BJ (cell line): ENCODE results near the gene NUAK2. TPM values are rescaled to one million over a fixed set of nuclear protein-coding genes. Genes with fewer than 3 reads are reported as not detected.

ENCODE experiments used
- CTCF ChIA-PET: fragments of 350-600 bp; formaldehyde crosslinking; extraction: SDS; loops from one replicate; lab custom pipeline; 2021; ENCODE audit warnings: antibody characterized with exemption, inconsistent platforms; lab: Yijun Ruan, JAX
- POLR2A ChIA-PET: fragments of 300-600 bp; sonication (Branson Sonifier 250); formaldehyde crosslinking; extraction: SDS; loops from one replicate; lab custom pipeline; 2021; ENCODE audit warnings: antibody characterized with exemption; lab: Charles Lee
- DNase-seq: peaks from one replicate; pipeline ENCODE4 v3.0.0-alpha.2; 2011; ENCODE audit warnings: low read depth
- H3K27me3 ChIP-seq: 2 replicates; pipeline ENCODE4 v1.6.0; 2011; ENCODE audit warnings: low read length; ENCODE audit not compliant: control insufficient read depth, insufficient read depth
- H3K36me3 ChIP-seq: 2 replicates; pipeline ENCODE4 v1.5.1; 2011; ENCODE audit warnings: low read length; ENCODE audit not compliant: control insufficient read depth, insufficient read depth
- H3K4me3 ChIP-seq: 2 replicates; pipeline ENCODE4 v1.5.1; 2011; ENCODE audit warnings: low read depth, mild to moderate bottlenecking, control low read depth, low read length
- polyA plus RNA-seq: library from polyadenylated mRNA; depleted of rRNA; stranded (reverse); fragments of >200 nt; gene quantifications from 2 replicates; pipeline ENCODE4 v1.2.3, GENCODE V29; 2011
- TF ChIP-seq, protein P1 (sequence below): IDR thresholded peaks from 2 replicates; pipeline ENCODE4 v1.5.1; 2011; ENCODE audit warnings: low read depth, mild to moderate bottlenecking, control low read depth, inconsistent platforms, low read length, moderate library complexity; ENCODE audit not compliant: insufficient read depth

The NUAK2 gene
- polyA plus RNA-seq, 1 experiment = 5.8 TPM

DNA sequence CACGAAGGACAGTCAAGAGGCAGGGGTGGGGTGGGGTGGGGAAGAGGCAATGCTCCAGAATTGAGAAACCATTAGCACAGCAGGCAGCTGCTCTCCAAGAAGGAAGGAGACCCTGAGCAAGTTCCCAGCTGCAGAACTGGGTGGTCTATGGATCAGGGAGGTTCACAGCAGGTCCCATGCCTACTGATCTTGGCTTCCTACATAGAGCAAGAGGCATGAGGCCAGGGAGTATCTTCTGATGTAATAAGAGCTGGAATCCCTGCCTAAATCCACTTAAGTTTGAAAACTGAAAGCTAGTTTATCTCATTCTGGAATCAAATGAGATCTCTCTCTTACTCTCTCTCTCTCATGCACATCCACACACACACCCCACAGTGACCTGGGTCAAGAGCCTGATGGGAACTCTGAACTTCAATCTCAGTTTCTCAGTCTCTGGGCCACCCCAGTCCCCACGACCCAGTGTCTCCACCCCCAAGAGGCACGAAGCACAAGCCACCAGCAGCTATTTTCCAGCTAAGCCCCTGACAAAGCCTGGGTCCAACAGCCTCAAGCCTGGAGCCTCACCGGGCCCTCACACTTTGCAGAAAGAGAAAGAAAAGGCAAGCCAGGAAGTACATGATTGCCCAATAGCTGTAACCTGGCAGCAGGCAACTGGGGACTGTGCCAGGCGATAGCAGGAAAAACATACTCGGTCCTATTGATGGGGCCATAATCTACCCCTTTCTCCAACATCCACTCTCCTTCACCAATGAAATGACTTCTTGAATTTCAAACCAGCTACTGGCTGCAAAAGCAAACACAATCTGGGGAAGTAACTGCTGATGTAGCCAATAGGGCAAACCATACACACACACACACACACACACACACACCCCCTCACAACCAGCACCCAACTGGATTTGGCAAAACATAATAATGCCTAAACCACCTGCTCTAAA lies 2.2 kb downstream of the NUAK2 start:
- CTCF ChIA-PET = interaction anchor here (0.8 to 22.5 kb wide), 6 partner anchors 8 to 46 kb away, joined by 3 to 679 read pairs (median 4); no protein-coding TSS in a partner anchor
- no peaks in the 10 kb centered on the region for H3K36me3 ChIP-seq
- H3K4me3 ChIP-seq = peak overlapping the region; percentile 25; the same call in 1 of the 2 replicates
- no peak for DNase-seq
- POLR2A ChIA-PET = no interaction called here
- TF ChIP-seq, protein P1, sequence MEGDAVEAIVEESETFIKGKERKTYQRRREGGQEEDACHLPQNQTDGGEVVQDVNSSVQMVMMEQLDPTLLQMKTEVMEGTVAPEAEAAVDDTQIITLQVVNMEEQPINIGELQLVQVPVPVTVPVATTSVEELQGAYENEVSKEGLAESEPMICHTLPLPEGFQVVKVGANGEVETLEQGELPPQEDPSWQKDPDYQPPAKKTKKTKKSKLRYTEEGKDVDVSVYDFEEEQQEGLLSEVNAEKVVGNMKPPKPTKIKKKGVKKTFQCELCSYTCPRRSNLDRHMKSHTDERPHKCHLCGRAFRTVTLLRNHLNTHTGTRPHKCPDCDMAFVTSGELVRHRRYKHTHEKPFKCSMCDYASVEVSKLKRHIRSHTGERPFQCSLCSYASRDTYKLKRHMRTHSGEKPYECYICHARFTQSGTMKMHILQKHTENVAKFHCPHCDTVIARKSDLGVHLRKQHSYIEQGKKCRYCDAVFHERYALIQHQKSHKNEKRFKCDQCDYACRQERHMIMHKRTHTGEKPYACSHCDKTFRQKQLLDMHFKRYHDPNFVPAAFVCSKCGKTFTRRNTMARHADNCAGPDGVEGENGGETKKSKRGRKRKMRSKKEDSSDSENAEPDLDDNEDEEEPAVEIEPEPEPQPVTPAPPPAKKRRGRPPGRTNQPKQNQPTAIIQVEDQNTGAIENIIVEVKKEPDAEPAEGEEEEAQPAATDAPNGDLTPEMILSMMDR = no peak
- H3K27me3 ChIP-seq = no peaks in the 10 kb centered on the region

DNA sequence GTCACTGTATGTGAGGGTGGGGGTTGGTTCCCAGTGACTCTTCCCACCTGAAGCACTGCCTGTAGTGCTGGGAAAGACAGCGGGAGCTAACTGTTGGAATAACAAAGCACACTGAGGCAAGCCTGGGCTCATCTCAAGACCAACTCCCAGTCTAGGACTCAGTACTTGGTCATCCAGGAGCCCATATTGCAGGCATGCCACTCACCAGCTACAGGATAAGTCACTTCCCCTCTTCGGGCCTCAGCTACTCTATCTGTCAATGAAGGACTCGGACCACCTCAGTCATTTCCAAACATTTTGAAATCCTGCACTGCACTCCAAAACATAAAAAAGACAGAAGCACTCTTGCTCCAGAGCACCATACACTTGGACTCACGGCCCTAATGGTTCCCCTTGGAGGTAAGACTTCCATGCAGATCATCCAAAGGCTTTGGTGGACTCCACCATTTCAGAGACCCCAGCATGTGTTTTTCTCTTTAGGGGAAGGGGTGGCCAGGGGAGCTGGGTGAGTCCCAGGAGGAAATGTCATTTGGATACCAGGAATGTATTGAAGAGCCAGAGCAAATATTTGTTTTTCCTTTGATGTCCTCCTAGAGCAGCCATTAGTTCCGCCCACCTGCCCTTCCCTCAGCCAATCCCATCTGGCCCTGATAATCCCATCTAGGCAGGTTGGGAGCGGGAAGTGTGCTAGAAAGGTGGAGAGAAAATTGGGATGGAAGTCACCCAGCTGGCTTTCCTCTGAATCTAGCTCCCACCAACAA lies 3.1 kb downstream of the NUAK2 start:
- POLR2A ChIA-PET = no interaction called here
- CTCF ChIA-PET = interaction anchor here (1.1 to 22.5 kb wide), 6 partner anchors 9 to 45 kb away, joined by 3 to 679 read pairs (median 3); no protein-coding TSS in a partner anchor
- Histone ChIP-seq H3K27me3 (no peaks in the 10 kb centered on the region), H3K36me3 (no peaks in the 10 kb centered on the region), H3K4me3 (no peak overlapping the region)
- DNase-seq = no peak
- TF ChIP-seq, protein P1 = no peak

DNA sequence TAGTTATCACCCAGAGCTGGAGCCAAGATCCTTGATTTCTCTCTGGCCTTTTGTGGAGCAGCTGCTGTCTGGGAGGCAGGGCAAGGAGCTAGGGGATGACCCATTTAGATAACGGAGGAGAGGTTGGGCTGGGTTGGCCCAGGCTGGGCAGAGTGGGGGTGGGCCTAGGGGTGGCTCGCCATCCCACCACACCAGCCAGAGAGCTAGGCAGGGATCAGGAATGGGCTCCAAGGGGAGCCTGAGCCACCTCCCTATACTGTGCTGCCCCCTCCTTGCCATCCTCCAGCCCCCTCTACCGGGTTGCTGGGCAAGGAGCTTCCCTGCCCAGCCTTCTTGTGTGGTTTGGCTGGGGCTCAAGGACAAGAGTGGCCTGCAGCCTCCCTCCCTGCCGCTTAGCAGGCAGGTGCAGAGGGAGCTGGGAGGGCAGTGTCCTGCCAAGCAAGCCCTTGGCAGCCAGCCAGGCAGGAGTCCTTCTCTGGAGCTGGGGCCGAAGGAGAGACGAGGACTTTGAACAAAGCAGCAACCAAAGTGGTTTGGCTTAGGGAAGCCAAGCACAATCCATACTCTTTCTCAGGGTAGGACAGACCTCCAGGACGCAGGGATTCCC lies 4.1 kb downstream of the NUAK2 start:
- ChIA-PET POLR2A (no interaction called here), CTCF (interaction anchor here (1.2 to 22.5 kb wide), 3 partner anchors 10 to 44 kb away, joined by 3 to 679 read pairs (median 3); no protein-coding TSS in a partner anchor)

DNA sequence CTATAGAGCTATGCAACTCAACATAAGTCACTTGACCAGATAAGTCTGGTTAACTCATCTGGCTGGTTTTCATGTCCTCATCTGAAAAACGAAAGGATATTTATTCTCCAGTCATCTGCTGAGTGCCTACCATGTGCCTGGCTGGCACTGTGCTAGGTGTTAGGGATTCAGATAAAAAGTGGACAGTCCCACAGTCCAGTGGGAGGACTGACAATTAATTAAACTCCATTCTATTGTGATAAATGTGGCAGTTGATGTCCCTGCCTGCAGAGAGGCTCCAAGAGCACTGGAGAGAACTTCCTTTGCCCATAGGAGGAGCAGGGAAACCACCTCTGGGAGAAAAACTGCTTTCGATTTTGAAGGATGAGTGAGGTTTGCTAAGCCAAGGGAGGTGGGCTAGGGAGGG lies 5.4 kb downstream of the NUAK2 start:
- ChIA-PET CTCF (interaction anchor here (0.7 to 1.0 kb wide), 2 partner anchors 9 to 45 kb away, joined by 3 read pairs; no protein-coding TSS in a partner anchor), POLR2A (no interaction called here)
- no peak overlapping the region for H3K4me3 ChIP-seq

More for the DNA sequence above, 4.1 kb downstream of the NUAK2 start:
- Histone ChIP-seq H3K36me3 (no peaks in the 10 kb centered on the region), H3K4me3 (no peak overlapping the region), H3K27me3 (no peaks in the 10 kb centered on the region)
- DNase-seq = no peak
- TF ChIP-seq, protein P1 = no peak

More for the DNA sequence above, 5.4 kb downstream of the NUAK2 start:
- TF ChIP-seq, protein P1 = no peak
- Histone ChIP-seq H3K27me3 (no peaks in the 10 kb centered on the region), H3K36me3 (peaks cover 6% of the 10 kb centered on the region)
- no peak for DNase-seq
